ENCODE measurements around the gene UVRAG.

Gene UVRAG

DNA sequence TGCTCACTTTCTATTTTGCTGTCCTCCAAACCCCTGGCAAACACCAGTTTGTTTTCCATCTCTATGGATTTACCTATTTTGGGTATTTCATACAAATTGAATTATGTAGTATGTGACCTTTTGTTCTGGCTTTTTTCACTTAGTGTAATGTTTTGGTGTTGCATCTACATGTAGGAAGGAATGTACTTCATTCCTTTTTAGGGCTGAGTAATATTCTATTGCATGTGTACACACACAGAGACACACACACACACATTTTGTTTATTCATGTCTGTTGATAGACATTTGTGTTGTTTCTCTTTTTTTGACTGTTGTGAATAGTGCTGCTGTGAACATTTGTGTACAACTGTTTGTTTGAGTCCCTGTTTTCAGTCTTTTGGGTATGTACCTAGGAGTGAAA, 90.4 kb downstream of the UVRAG start:
- Histone ChIP-seq H2AFZ (ENCODE audit: low read depth, low read length) (no peak overlapping the region), H3K4me1 (ENCODE audit: control insufficient read depth, insufficient read depth, low read depth, low read length) (no peaks in the 10 kb centered on the region), H2BK15ac (ENCODE audit: low read depth, poor library complexity, severe bottlenecking) (no peak overlapping the region), H3K27me3 (ENCODE audit: control insufficient read depth in 1 of 2, insufficient read depth in 1 of 2, low read length in 2 of 2) (no peaks in the 10 kb centered on the region), H3K79me1 (replicated peaks; ENCODE audit: low read length, poor library complexity, severe bottlenecking) (peaks cover 11% of the 10 kb centered on the region), H3K18ac (ENCODE audit: low read depth in 1 of 2, low read length in 2 of 2) (no peak overlapping the region), H3K4ac (ENCODE audit: low read depth in 1 of 2, low read length in 2 of 2) (no peak overlapping the region), H3K36me3 (ENCODE audit: control insufficient read depth in 1 of 2, insufficient read depth in 2 of 2, low read depth in 1 of 2, low read length in 2 of 2) (no peaks in the 10 kb centered on the region), H2BK5ac (ENCODE audit: low read depth, low read length, poor library complexity, severe bottlenecking) (no peak overlapping the region), H2BK12ac (ENCODE audit: low read length in 2 of 2) (no peak overlapping the region), H4K8ac (ENCODE audit: low read length) (no peak overlapping the region), H3K9me3 (ENCODE audit: control insufficient read depth, low read length) (no peaks in the 10 kb centered on the region), H3K4me3 (ENCODE audit: insufficient read depth in 1 of 2, low read depth in 1 of 2, low read length in 2 of 2) (no peak overlapping the region), H4K91ac (ENCODE audit: low read length) (no peak overlapping the region), H3K9ac (ENCODE audit: low read length) (no peak overlapping the region), H3K27ac (ENCODE audit: low read length, poor library complexity, severe bottlenecking) (no peak overlapping the region), H3K14ac (ENCODE audit: low read length in 2 of 2) (no peak overlapping the region), H2AK5ac (ENCODE audit: low read length, severe bottlenecking) (no peak overlapping the region), H3K4me2 (ENCODE audit: low read length, poor library complexity, severe bottlenecking) (no peak overlapping the region), H2BK120ac (ENCODE audit: low read depth, low read length) (no peak overlapping the region), H3K23ac (ENCODE audit: low read length in 2 of 2) (no peak overlapping the region)
- no peak for DNase-seq

DNA sequence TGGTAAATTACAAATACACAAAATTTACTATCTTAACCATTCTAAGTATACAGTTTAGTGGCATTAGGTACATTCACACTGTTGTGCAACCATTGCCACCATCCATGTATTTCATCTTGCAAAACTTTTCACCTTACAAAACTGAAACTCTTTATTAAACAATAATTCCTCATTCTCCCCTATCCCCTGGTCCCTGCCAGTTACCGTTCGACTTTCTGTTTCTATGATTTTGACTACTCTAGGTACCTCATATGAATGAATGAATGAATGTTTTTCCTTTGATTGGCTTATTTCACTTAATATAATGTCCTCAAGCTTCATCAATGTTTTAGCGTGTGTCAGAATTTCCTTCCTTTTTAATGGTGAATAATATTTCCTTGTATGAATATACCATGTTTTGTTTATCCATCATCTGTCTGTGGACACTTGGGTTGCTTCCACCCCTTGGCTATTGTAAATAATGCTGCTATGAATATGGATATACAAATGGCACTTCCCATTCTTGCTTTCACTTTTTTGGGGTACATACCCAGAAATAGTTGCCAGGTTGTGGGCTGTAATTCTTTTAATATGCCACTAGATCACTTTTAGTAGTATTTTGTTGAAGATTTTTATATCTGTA, 93.0 kb downstream of the UVRAG start:
- DNase-seq: no peak
- Histone ChIP-seq H4K8ac (ENCODE audit: low read length) (no peak overlapping the region), H3K4me3 (ENCODE audit: insufficient read depth in 1 of 2, low read depth in 1 of 2, low read length in 2 of 2) (no peak overlapping the region), H3K79me1 (replicated peaks; ENCODE audit: low read length, poor library complexity, severe bottlenecking) (peaks cover 15% of the 10 kb centered on the region), H2AFZ (ENCODE audit: low read depth, low read length) (no peak overlapping the region), H3K23ac (ENCODE audit: low read length in 2 of 2) (no peak overlapping the region), H2BK5ac (ENCODE audit: low read depth, low read length, poor library complexity, severe bottlenecking) (no peak overlapping the region), H3K4ac (ENCODE audit: low read depth in 1 of 2, low read length in 2 of 2) (no peak overlapping the region), H3K36me3 (ENCODE audit: control insufficient read depth in 1 of 2, insufficient read depth in 2 of 2, low read depth in 1 of 2, low read length in 2 of 2) (peaks cover 3 to 10% of the 10 kb centered on the region in 2 experiments), H3K4me1 (ENCODE audit: control insufficient read depth, insufficient read depth, low read depth, low read length) (no peaks in the 10 kb centered on the region), H3K18ac (ENCODE audit: low read depth in 1 of 2, low read length in 2 of 2) (no peak overlapping the region), H3K27me3 (ENCODE audit: control insufficient read depth in 1 of 2, insufficient read depth in 1 of 2, low read length in 2 of 2) (no peaks in the 10 kb centered on the region), H3K4me2 (ENCODE audit: low read length, poor library complexity, severe bottlenecking) (no peak overlapping the region), H2AK5ac (ENCODE audit: low read length, severe bottlenecking) (no peak overlapping the region), H2BK120ac (ENCODE audit: low read depth, low read length) (no peak overlapping the region), H3K27ac (ENCODE audit: low read length, poor library complexity, severe bottlenecking) (no peak overlapping the region), H4K91ac (ENCODE audit: low read length) (no peak overlapping the region), H3K9ac (ENCODE audit: low read length) (no peak overlapping the region), H2BK12ac (ENCODE audit: low read length in 2 of 2) (no peak overlapping the region), H2BK15ac (ENCODE audit: low read depth, poor library complexity, severe bottlenecking) (no peak overlapping the region), H3K14ac (ENCODE audit: low read length in 2 of 2) (no peak overlapping the region), H3K9me3 (ENCODE audit: control insufficient read depth, low read length) (no peaks in the 10 kb centered on the region)
- WGBS: 100% methylated on average over 2 of the region's 3 CpGs

DNA sequence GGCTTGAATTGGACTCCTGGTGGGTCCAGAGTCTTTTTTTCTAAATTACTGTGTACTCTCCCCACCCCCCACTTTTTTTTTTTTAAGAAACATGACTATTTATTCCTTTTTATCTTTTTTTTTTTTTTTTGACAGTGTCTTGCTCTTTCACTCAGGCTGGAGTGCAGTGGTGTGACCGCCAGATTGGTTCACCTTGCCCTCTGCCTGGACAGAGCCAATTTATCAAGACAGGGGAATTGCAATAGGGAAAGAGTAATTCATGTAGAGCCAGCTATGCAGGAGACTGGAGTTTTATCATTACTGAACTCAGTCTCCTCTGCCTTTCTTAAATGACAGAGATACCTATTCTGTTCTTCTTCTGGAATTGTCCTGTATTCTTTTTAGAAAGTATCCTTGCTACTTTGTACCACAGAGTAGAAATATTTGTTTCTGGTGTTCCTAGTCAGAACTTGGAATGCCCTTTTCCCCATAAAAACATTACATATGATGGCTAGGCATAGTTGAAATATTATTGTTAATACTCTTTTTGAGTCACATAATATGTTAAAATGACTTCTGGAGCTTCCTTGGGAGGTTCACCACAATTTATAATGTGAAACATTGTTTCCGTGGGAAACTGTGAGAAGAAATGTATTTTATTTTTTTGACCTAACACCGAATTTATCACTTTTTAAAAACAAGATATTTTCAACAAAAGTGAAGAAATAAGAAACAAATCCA, 95.6 kb downstream of the UVRAG start:
- Histone ChIP-seq H3K4me3 (ENCODE audit: insufficient read depth in 1 of 2, low read depth in 1 of 2, low read length in 2 of 2) (no peak overlapping the region), H3K9me3 (ENCODE audit: control insufficient read depth, low read length) (no peaks in the 10 kb centered on the region), H3K4ac (ENCODE audit: low read depth in 1 of 2, low read length in 2 of 2) (no peak overlapping the region), H3K79me1 (replicated peaks; ENCODE audit: low read length, poor library complexity, severe bottlenecking) (peaks cover 10% of the 10 kb centered on the region), H4K91ac (ENCODE audit: low read length) (no peak overlapping the region), H2AK5ac (ENCODE audit: low read length, severe bottlenecking) (no peak overlapping the region), H2AFZ (ENCODE audit: low read depth, low read length) (no peak overlapping the region), H3K27me3 (ENCODE audit: control insufficient read depth in 1 of 2, insufficient read depth in 1 of 2, low read length in 2 of 2) (no peaks in the 10 kb centered on the region), H3K4me2 (ENCODE audit: low read length, poor library complexity, severe bottlenecking) (no peak overlapping the region), H3K27ac (ENCODE audit: low read length, poor library complexity, severe bottlenecking) (no peak overlapping the region), H3K4me1 (ENCODE audit: control insufficient read depth, insufficient read depth, low read depth, low read length) (no peaks in the 10 kb centered on the region), H3K23ac (ENCODE audit: low read length in 2 of 2) (no peak overlapping the region), H3K9ac (ENCODE audit: low read length) (no peak overlapping the region), H3K18ac (ENCODE audit: low read depth in 1 of 2, low read length in 2 of 2) (no peak overlapping the region), H3K14ac (ENCODE audit: low read length in 2 of 2) (no peak overlapping the region), H4K8ac (ENCODE audit: low read length) (no peak overlapping the region), H2BK5ac (ENCODE audit: low read depth, low read length, poor library complexity, severe bottlenecking) (no peak overlapping the region), H2BK12ac (ENCODE audit: low read length in 2 of 2) (no peak overlapping the region), H2BK15ac (ENCODE audit: low read depth, poor library complexity, severe bottlenecking) (no peak overlapping the region), H2BK120ac (ENCODE audit: low read depth, low read length) (no peak overlapping the region), H3K36me3 (ENCODE audit: control insufficient read depth in 1 of 2, insufficient read depth in 2 of 2, low read depth in 1 of 2, low read length in 2 of 2) (peaks cover 3 to 18% of the 10 kb centered on the region in 2 experiments)
- DNase-seq: no peak
- 88% methylated on average over 2 of the region's 3 CpGs for WGBS

DNA sequence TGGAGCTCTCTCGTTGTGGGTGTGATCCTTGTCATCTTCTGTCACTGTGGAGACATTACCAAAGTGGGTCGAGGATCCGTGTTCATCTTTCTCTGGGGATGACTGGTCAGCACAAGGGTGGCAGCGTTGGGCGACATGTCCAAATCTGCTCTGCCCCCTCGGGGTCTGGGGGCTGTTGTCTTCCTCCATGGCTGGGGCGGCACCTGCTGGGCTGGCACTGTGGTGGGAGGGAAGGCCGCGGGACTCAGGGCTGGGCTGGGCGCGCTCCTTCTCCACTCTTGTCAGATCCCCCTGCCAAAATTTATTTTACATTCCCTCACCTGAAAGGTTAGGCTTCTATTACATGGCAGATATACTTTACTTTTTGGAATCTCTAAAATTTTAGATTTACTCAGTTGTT, 96.4 kb downstream of the UVRAG start:
- no peak overlapping the region for H4K91ac ChIP-seq (ENCODE audit: low read length)
- H2BK12ac ChIP-seq (ENCODE audit: low read length in 2 of 2): no peak overlapping the region
- H3K27me3 ChIP-seq (ENCODE audit: control insufficient read depth in 1 of 2, insufficient read depth in 1 of 2, low read length in 2 of 2): no peaks in the 10 kb centered on the region
- 97% methylated on average over 6 of the region's 11 CpGs for WGBS
- H2BK120ac ChIP-seq (ENCODE audit: low read depth, low read length): no peak overlapping the region
- H4K8ac ChIP-seq (ENCODE audit: low read length): no peak overlapping the region
- H3K18ac ChIP-seq (ENCODE audit: low read depth in 1 of 2, low read length in 2 of 2): no peak overlapping the region
- H2AK5ac ChIP-seq (ENCODE audit: low read length, severe bottlenecking): no peak overlapping the region
- no peak overlapping the region for H3K9ac ChIP-seq (ENCODE audit: low read length)
- H3K14ac ChIP-seq (ENCODE audit: low read length in 2 of 2): no peak overlapping the region
- H3K4me2 ChIP-seq (ENCODE audit: low read length, poor library complexity, severe bottlenecking): no peak overlapping the region
- no peak overlapping the region for H2BK15ac ChIP-seq (ENCODE audit: low read depth, poor library complexity, severe bottlenecking)
- no peak overlapping the region for H3K23ac ChIP-seq (ENCODE audit: low read length in 2 of 2)
- H2AFZ ChIP-seq (ENCODE audit: low read depth, low read length): no peak overlapping the region
- no peak overlapping the region for H3K4me3 ChIP-seq (ENCODE audit: insufficient read depth in 1 of 2, low read depth in 1 of 2, low read length in 2 of 2)
- no peaks in the 10 kb centered on the region for H3K4me1 ChIP-seq (ENCODE audit: control insufficient read depth, insufficient read depth, low read depth, low read length)
- H3K9me3 ChIP-seq (ENCODE audit: control insufficient read depth, low read length): no peaks in the 10 kb centered on the region
- H3K4ac ChIP-seq (ENCODE audit: low read depth in 1 of 2, low read length in 2 of 2): no peak overlapping the region
- no peak overlapping the region for H2BK5ac ChIP-seq (ENCODE audit: low read depth, low read length, poor library complexity, severe bottlenecking)
- H3K27ac ChIP-seq (ENCODE audit: low read length, poor library complexity, severe bottlenecking): no peak overlapping the region
- H3K79me1 ChIP-seq (replicated peaks; ENCODE audit: low read length, poor library complexity, severe bottlenecking): peaks cover 8% of the 10 kb centered on the region
- peaks cover 3 to 19% of the 10 kb centered on the region in 2 experiments for H3K36me3 ChIP-seq (ENCODE audit: control insufficient read depth in 1 of 2, insufficient read depth in 2 of 2, low read depth in 1 of 2, low read length in 2 of 2)
- no peak for DNase-seq

Data from mesenchymal stem cell (in vitro differentiated cells and primary cell).